DND-41 (cell line): Measurements from ENCODE around the gene NR5A2.
"Not testable (repeated sequence)": the region's sequence is repeated elsewhere in the genome, so short reads cannot be mapped to it uniquely, and the experiment has no call there.

Experiments used
- EZH2 ChIP-seq: IDR thresholded peaks from 3 replicates; pipeline ENCODE4 v1.6.1; 2012; ENCODE audit warnings: borderline replicate concordance, low read depth, mild to moderate bottlenecking, moderate library complexity, low read length, inconsistent platforms; ENCODE audit not compliant: severe bottlenecking
- TF ChIP-seq, protein P1 (sequence below): IDR thresholded peaks from 2 replicates; pipeline ENCODE4 v1.5.1; 2012; ENCODE audit warnings: borderline replicate concordance, low read length, moderate library complexity, mild to moderate bottlenecking; ENCODE audit not compliant: poor library complexity, severe bottlenecking; ENCODE audit errors: extremely low read depth

DNA sequence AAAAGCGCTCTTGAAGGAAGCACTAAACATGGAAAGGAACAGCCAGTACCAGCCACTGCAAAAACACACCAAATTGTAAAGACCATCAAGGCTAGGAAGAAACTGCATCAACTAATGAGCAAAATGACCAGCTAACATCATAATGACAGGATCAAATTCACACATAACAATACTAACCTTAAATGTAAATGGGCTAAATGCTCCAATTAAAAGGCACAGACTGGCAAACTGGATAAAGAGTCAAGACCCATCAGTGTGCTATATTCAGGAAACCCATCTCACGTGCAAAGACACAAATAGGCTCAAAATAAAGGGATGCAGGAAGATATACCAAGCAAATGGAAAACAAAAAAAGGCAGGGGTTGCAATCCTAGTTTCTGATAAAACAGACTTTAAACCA is 159.8 kb downstream of the NR5A2 start:
- TF ChIP-seq, protein P1, sequence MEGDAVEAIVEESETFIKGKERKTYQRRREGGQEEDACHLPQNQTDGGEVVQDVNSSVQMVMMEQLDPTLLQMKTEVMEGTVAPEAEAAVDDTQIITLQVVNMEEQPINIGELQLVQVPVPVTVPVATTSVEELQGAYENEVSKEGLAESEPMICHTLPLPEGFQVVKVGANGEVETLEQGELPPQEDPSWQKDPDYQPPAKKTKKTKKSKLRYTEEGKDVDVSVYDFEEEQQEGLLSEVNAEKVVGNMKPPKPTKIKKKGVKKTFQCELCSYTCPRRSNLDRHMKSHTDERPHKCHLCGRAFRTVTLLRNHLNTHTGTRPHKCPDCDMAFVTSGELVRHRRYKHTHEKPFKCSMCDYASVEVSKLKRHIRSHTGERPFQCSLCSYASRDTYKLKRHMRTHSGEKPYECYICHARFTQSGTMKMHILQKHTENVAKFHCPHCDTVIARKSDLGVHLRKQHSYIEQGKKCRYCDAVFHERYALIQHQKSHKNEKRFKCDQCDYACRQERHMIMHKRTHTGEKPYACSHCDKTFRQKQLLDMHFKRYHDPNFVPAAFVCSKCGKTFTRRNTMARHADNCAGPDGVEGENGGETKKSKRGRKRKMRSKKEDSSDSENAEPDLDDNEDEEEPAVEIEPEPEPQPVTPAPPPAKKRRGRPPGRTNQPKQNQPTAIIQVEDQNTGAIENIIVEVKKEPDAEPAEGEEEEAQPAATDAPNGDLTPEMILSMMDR = not testable (repeated sequence)
- not testable (repeated sequence) for TF ChIP-seq EZH2
